H1 (cell line): ENCODE results near the gene LIN28B. TPM values are rescaled to one million over a fixed set of nuclear protein-coding genes. Genes with fewer than 3 reads are reported as not detected.

Experiments used
- CBX8 ChIP-seq: fragments of 300-800, 300-1000 bp; sonication (generic); IDR thresholded peaks from 2 replicates; pipeline ENCODE4 v1.7.1; 2016; ENCODE audit warnings: low read depth, low read length, borderline replicate concordance
- GABPA ChIP-seq: IDR thresholded peaks from 2 replicates; pipeline ENCODE4 v1.6.1; 2011; ENCODE audit warnings: mild to moderate bottlenecking, low read length, moderate library complexity, borderline replicate concordance; ENCODE audit not compliant: insufficient read depth
- HDAC2 ChIP-seq, 2 experiments: fragments of 300-600 bp in 1 of 2; sonication (generic) in 1 of 2; IDR thresholded peaks; 2 replicates each; pipeline ENCODE4 v1.6.1; 2011 to 2012; ENCODE audit warnings: low read depth in 2 of 2, low read length in 2 of 2, mild to moderate bottlenecking in 2 of 2, moderate library complexity in 2 of 2, borderline replicate concordance in 1 of 2, inconsistent platforms in 1 of 2
- RFX5 ChIP-seq: IDR thresholded peaks from 2 replicates; pipeline ENCODE4 v1.6.1; 2011; ENCODE audit warnings: low read depth, low read length, improper control_type of control experiment, borderline replicate concordance
- SP4 ChIP-seq: IDR thresholded peaks from 2 replicates; pipeline ENCODE4 v1.6.1; 2012; ENCODE audit warnings: low read length, inconsistent platforms
- SRF ChIP-seq: IDR thresholded peaks from 2 replicates; pipeline ENCODE4 v1.6.1; 2011; ENCODE audit warnings: mild to moderate bottlenecking, low read depth, low read length, moderate library complexity
- TAF7 ChIP-seq: optimal IDR thresholded peaks from 2 replicates; pipeline ENCODE3; 2011; ENCODE audit warnings: low read depth, mild to moderate bottlenecking, inconsistent platforms, low read length, moderate library complexity, borderline replicate concordance
- TBP ChIP-seq: IDR thresholded peaks from 2 replicates; pipeline ENCODE4 v1.6.1; 2011; ENCODE audit warnings: low read depth, low read length, improper control_type of control experiment
- TEAD4 ChIP-seq: IDR thresholded peaks from 2 replicates; pipeline ENCODE4 v1.6.1; 2012; ENCODE audit warnings: low read depth, low read length, inconsistent platforms, mixed read lengths
- polyA plus RNA-seq, 7 experiments: library from polyadenylated mRNA; depleted of rRNA in 3 of 7; stranded (reverse) in 5 of 7; unstranded in 2 of 7; fragments of >200 nt in 5 of 7; fragments of 200-250 nt in 2 of 7; gene quantifications; 1 replicate in 5 of 7; 2 replicates in 1 of 7; 4 replicates in 1 of 7; pipeline versions ENCODE4 v1.2.1 to v1.2.3, GENCODE V29; 2011 to 2013; ENCODE audit warnings: missing spikeins in 2 of 7, mixed read lengths in 2 of 7
- total RNA-seq: library from RNA; stranded (reverse); fragmentation: NEBNext Ultra II Directional; extraction: Animal tissue kit (Norgen Biotek cat#: 25700); gene quantifications from 2 replicates; pipeline ENCODE4 v1.2.1, GENCODE V29; 2021
- TF ChIP-seq, protein P1 (sequence below): fragments of 300-600 bp; sonication (generic); IDR thresholded peaks from 2 replicates; pipeline ENCODE4 v1.7.1; 2012; ENCODE audit warnings: low read length, moderate library complexity, mild to moderate bottlenecking, inconsistent platforms; ENCODE audit not compliant: insufficient replicate concordance

LIN28B gene
- total and polyA plus RNA-seq, 2 of the 8 experiments (the other 6 are each of a cell fraction or from before 2014, with no cell fraction given): 27.4 to 94.7 TPM

DNA sequence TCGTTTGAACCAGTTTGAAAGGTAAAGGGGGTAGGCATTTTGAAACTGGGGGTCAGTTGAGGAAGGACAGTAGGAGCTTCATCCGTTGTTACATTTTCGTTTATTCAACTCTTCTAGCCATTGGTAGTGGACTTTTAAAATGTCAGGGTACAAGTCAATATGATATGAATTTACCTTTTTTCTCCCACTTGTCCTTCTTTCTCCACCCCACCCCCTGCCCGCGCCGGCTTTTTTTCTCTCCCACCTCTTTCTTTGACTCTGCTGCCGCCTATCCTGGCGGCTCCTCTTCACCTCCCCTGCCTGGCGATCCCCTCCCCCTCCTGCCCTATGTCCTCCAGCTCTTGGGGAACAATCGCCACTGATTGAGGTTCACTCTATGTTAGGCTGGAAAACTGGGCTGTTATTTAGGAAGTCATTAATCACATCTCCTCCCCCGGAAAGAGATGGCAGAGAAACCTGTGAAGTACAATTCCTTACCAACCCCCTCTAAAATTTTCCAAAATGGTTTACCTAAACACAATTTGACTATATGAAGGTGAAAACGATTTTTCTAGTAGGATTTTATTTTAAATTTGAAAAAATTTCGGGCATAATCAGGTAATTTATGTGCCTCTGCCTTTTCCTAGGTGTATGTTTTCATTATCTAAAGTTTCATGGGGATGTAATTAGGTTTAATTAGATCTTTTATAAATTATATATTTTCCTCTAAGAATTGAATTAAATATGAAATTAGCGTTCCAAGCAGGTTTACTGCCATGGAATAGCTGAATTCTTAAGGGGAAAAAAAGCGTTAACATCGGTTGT, 778 bp upstream of the LIN28B start (continued):
- 0 out of 2 replicates have a peak, but pooled peaks have one; percentile 8 for TF ChIP-seq TEAD4
- TF ChIP-seq GABPA: no peak
- no peak for TF ChIP-seq HDAC2 (IDR thresholded peaks at IDR 0.05; ENCODE audit: borderline replicate concordance in 1 of 2, low read depth in 2 of 2, low read length in 2 of 2)
- TF ChIP-seq, protein P1, sequence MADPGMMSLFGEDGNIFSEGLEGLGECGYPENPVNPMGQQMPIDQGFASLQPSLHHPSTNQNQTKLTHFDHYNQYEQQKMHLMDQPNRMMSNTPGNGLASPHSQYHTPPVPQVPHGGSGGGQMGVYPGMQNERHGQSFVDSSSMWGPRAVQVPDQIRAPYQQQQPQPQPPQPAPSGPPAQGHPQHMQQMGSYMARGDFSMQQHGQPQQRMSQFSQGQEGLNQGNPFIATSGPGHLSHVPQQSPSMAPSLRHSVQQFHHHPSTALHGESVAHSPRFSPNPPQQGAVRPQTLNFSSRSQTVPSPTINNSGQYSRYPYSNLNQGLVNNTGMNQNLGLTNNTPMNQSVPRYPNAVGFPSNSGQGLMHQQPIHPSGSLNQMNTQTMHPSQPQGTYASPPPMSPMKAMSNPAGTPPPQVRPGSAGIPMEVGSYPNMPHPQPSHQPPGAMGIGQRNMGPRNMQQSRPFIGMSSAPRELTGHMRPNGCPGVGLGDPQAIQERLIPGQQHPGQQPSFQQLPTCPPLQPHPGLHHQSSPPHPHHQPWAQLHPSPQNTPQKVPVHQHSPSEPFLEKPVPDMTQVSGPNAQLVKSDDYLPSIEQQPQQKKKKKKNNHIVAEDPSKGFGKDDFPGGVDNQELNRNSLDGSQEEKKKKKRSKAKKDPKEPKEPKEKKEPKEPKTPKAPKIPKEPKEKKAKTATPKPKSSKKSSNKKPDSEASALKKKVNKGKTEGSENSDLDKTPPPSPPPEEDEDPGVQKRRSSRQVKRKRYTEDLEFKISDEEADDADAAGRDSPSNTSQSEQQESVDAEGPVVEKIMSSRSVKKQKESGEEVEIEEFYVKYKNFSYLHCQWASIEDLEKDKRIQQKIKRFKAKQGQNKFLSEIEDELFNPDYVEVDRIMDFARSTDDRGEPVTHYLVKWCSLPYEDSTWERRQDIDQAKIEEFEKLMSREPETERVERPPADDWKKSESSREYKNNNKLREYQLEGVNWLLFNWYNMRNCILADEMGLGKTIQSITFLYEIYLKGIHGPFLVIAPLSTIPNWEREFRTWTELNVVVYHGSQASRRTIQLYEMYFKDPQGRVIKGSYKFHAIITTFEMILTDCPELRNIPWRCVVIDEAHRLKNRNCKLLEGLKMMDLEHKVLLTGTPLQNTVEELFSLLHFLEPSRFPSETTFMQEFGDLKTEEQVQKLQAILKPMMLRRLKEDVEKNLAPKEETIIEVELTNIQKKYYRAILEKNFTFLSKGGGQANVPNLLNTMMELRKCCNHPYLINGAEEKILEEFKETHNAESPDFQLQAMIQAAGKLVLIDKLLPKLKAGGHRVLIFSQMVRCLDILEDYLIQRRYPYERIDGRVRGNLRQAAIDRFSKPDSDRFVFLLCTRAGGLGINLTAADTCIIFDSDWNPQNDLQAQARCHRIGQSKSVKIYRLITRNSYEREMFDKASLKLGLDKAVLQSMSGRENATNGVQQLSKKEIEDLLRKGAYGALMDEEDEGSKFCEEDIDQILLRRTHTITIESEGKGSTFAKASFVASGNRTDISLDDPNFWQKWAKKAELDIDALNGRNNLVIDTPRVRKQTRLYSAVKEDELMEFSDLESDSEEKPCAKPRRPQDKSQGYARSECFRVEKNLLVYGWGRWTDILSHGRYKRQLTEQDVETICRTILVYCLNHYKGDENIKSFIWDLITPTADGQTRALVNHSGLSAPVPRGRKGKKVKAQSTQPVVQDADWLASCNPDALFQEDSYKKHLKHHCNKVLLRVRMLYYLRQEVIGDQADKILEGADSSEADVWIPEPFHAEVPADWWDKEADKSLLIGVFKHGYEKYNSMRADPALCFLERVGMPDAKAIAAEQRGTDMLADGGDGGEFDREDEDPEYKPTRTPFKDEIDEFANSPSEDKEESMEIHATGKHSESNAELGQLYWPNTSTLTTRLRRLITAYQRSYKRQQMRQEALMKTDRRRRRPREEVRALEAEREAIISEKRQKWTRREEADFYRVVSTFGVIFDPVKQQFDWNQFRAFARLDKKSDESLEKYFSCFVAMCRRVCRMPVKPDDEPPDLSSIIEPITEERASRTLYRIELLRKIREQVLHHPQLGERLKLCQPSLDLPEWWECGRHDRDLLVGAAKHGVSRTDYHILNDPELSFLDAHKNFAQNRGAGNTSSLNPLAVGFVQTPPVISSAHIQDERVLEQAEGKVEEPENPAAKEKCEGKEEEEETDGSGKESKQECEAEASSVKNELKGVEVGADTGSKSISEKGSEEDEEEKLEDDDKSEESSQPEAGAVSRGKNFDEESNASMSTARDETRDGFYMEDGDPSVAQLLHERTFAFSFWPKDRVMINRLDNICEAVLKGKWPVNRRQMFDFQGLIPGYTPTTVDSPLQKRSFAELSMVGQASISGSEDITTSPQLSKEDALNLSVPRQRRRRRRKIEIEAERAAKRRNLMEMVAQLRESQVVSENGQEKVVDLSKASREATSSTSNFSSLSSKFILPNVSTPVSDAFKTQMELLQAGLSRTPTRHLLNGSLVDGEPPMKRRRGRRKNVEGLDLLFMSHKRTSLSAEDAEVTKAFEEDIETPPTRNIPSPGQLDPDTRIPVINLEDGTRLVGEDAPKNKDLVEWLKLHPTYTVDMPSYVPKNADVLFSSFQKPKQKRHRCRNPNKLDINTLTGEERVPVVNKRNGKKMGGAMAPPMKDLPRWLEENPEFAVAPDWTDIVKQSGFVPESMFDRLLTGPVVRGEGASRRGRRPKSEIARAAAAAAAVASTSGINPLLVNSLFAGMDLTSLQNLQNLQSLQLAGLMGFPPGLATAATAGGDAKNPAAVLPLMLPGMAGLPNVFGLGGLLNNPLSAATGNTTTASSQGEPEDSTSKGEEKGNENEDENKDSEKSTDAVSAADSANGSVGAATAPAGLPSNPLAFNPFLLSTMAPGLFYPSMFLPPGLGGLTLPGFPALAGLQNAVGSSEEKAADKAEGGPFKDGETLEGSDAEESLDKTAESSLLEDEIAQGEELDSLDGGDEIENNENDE: peak; percentile 10
- TF ChIP-seq TAF7: peak; percentile 93
- TF ChIP-seq CBX8: no peak
- no peak for TF ChIP-seq SP4
- TF ChIP-seq SRF: no peak
- peak; percentile 36; the same call in 1 of the 2 replicates for TF ChIP-seq RFX5
- peak; percentile 94 for TF ChIP-seq TBP
